ENCODE data around the gene TMEM31.
"Not testable (repeated sequence)": the region's sequence is repeated elsewhere in the genome, so short reads cannot be mapped to it uniquely, and the experiment has no call there.

TMEM31 gene

DNA sequence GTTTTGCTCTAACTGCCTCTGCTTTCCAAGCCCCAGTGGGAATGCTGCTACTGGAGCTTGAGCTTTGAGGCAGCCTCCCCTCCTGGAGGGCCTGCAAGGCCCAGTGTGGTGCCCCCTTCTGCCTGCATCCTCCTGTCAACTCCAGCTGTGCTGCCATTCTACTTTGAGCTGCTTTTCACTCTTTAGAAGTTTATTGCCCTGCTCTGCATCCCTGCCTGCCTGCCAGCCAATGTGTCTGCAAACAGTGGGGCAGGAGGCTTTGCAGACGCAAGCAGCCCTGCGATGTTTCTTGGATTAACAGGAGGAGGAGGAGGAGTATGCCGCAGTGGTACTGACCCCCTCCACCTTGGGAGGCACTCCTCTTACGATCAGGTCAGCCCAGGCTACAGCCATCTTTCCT is 16.4 kb downstream of the TMEM31 start:
- DNase-seq: no peak

DNA sequence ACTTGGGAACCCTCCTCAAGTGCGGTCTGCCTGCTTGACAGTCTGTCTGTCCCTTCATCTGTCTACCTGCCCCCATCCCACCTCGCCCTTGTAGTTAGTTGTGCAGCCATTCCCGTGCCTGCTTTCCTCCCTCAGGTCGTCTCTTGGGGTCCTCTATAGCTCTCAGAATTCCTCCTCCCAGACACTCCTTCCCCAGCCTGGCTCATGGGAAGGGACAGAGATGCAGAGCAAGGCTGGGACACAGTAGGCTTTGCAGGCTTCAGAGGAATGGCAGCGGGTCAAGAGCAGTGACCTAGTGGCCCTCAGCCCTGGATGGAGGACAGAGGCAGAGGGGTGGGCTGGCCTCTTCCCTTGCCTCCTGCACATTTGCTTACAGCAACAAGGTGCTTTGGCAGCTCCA is 18.3 kb downstream of the TMEM31 start:
- no peak for DNase-seq

DNA sequence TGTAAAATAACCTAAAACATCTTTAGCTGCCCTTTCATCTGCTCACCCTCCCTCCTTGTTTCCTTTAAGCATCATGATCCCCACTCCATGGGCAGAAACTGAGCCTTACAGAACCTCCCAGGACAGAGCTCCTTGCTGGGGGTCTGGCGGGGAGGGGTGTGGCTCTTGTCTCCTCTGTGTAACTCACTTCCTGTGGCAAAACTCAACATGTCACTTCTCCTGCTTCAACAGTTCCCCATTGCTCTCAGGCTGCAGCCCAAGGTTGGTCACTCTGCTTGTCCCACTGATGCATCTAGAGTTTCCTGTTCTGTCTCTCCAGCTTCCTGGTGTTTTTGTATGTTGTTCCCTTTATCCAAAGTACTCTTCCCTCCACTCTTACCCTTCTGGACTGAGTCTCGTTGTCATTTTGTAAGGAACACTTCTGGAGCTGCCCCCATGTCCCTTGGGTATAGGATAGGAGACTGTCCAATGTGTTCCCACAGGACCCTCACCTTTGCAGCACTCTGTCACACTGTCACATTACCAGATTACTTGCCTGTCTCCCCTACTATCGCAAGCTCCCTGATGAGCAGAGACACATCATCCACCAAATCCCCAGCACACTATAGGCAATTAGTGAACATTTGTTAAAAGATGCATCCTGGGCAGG is 19.6 kb downstream of the TMEM31 start:
- no peak for DNase-seq

DNA sequence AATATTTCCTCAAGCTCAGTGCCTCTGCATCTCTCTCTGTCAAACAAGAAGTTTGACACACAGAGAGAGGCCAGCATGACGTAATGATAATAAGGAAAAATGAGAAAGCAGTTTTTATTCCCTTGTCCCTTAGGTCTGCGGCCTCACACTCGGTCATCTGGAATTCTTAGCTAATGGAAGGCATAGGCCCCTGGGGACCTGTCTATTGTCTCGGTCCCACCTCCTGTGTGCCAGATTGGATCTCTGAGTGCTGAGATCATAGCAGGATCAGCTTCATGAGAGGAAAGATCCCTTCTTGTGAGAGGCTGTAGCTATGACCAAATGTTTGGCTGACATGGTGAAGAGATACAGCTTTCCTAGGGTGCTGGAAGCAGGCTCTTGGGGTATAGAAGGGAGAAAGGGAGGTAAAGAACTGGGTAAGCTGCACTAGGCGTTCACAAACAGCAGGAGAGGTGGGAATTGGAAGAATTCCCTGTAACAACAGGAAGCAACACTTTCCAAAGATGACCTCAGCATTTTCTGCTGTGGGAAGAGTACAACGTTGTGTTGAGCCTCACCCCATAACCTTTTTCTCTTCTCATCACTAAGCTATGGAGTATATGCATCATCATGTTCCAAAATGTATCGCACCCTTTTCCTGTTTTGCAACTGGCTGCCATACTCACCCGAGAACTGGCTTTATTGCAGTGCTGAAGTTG is 20.2 kb downstream of the TMEM31 start:
- no peak for DNase-seq

DNA sequence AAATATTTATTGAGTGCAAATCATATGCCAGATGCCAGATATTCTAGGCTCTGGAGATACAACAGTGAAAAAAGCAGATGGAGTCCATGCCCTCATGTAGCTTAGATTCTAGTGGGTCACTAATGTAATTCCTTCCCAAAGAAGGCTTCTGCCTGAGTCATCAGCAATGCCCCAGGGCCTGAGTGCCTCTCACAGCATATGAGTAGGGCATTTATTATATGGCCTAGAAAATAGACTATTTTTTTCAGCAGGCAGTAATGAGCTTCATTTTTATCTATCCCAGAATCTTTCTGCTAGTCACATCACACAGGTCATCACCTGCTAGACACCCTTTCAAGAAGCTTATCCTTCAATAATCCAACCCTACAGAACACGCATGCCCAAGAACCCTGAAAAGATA is 22.3 kb downstream of the TMEM31 start:
- no peak for DNase-seq

DNA sequence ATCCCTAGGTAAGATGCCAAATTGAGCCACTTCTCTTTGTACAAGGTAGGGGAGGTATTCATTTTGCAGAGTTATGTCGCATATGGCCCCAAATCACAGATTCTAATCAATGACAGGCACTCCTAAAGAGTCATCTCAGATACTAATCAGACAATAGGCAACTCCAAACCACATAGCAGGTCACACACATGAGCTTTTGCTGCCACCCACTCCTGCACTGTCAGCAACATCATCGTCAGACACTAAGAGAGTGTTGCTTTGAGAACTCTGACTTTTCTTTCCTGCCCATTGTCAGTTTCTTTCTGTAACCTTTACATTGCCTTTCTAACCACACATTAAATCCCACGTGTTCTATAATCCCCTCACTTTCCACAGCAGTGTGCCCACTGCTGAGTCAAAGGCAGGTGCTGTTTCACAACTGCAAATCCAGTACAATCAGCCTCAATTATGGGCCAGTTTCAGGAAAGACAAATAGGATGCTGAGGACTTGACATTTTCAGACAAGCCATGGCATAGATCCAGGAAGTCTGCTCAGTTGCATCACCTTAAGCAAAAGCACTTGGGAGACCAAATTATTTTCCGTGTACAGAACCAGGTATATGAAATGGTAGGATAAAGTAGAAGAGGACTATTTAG is 23.5 kb downstream of the TMEM31 start:
- DNase-seq: peak; percentile 38

DNA sequence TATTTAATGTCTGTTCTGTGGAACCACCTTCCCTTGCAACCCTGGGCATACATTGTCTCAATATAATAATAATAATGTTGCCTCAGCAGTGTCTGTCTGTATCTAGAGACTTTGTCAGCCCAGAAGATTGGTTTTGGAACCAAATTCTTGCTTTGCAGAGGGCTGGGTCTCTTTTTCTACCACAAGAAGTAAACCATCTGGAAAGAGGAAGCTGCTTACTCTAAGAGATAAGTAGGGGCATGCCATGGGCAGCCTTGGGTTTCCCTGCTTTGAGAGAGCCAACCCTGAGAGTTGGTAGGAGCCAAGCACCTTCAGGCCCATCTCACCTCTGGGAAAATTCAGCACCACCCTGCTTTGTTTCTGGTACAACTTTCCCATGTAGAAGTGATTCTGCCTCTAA is 27.0 kb downstream of the TMEM31 start:
- no peak for DNase-seq

DNA sequence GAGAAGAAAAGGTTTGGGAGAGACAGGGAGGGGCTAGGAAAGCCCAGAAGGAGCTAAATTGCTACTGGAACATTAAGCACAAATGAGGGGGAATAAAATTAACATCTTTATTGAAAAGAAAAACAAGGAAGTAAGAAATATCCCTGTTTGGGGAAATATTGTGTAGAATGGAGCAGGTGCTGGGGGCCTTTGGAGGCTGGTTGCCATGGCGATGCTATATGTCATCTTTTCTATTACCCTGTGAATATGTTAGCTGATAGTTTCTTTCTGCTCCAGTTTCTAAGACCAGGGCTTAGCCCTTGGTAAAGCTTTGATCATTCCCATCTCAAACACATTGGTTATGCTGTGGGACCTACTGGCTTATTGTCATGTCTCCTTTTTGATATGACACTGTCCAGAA is 28.7 kb downstream of the TMEM31 start:
- DNase-seq: no peak

DNA sequence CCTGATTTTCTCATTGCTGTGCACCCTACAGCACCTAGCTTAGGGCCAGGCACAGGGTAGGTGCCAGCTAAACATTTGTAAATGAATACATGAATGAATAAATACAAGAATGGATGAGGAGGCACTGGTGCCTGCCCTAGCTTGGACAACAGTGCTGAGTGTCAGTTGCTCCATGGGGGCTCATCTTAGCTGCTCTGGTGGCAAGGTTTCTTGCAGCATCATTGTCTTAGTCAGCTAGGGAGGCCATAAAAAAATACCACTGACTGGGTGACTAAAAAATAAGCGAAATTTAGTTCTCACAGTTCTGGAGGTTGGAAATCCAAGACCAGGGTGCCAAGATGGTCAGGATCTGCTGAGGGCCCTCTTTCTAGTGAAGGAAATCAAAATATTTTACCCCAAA is 31.2 kb downstream of the TMEM31 start:
- no peak for DNase-seq

DNA sequence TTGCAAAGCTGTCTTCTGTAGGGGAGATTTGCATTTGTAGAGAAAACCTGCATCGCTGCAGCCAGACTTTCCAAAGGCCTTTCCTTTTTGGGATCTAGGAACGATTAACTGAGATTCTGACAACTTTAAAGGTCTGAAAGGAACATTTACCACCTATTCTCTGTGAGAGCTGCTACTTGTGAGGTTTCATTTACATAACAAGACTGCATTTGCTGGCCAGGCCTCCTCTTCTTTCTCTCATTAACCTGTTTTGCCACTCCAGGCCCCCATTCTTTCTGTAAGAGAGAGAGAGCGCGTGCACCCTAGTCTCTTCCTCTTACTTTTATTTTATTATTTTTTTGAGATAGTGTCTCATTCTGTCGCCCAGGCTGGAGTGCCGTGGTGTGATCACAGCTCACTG is 31.6 kb downstream of the TMEM31 start:
- DNase-seq: no peak

DNA sequence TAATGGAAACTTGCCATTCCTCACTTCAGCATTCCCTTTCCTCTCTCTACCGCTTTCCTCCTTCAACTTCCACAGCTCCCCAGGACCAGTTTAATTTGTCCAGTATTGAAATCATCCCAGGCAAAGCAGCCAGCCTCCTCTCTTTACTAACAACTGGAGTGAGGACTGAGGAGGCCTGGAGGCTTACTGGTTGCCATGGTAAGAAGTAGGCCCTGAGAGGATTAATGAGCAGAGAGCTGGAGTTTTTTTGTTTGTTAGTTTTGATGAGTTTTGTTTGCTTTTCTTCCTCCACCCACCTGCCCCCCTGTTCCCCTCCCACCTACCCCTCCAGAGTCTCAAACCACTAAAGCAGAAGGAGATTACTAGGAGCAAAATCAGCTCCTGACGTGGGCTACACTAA is 36.5 kb downstream of the TMEM31 start:
- no peak for DNase-seq

DNA sequence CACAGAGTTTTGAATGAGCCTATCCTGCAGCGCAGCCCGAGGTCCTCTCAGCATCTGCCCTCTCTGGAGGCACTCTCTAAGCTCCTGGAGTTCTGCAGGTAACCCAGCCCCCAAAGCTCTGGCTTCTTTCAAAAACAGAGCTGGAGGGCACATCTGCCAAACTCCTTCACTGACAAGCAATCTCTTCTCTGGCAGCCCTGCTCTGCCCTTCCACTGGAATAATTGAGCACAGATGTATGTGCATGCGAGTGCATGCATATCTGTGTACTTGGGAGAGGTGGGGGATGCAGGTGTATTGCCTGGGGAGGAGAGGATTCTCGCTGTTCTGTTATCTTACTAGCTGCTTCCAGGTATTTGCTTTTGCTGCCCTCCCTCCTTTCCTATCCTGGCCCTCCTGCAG is 43.7 kb downstream of the TMEM31 start:
- DNase-seq: no peak

DNA sequence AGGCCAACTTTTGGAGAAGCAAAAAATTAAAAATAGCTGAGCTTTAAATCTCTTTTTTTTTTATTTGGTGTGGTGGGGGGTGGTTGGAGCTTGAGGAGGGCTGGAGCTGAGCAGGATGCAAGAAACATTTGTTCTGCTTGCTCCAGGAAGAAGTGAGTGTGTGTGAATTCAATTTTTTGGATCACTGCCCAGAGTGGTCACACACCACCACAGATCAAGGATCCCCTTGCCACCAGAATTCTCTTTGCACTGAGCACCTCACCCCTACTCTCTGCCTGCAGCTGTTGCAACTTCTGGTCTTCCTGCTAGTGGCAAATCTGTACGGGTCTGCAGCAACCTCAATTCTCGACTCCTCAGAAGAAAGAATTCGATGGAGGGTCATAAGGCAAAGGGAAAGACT is 46.0 kb downstream of the TMEM31 start:
- DNase-seq: no peak

DNA sequence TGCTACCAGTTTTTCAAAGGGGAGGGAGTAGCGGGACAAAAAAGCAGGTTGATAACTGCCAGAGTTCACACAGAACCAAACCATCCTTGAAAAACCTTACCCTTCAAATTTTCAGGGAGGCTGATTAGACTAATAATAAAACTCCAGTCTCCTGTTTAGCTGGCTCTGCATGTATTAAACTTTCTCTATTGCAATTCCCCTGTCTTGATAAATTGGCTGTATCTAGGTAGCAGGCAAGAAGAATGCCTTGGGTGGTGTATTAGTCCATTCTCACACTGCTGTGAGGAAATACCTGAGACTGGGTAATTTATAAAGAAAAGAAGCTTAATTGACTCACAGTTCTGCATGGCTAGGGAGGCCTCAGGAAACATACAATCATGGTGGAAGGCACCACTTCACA is 47.8 kb downstream of the TMEM31 start:
- DNase-seq: no peak

DNA sequence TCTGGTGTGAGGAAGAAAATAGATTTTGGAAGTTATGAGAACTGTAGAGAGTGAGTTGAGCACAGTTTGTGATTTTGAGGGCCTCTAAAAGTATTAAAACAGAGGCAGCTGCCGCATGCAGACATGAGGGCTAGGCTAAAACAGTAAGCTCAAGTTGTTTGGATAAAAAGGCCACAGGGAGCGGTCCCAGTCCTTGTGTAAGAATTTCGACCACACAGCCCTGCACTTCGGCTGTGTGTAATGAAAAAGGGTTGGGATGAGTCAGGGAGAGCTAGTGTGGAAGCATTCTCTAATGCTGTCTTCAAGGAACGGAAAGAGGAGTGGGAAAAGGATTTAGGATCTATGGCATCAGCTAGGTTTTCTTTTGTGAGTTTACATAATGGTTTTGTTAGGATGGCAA is 52.8 kb downstream of the TMEM31 start:
- not testable (repeated sequence) for DNase-seq
